GM19099 (cell line): ENCODE measurements around the gene SLC12A3.

Experiments used
- POLR2A ChIP-seq: IDR thresholded peaks from 3 replicates; pipeline ENCODE4 v1.6.1; 2011; ENCODE audit warnings: low read depth; ENCODE audit not compliant: insufficient read length; ENCODE audit errors: extremely low read depth

Gene SLC12A3

DNA sequence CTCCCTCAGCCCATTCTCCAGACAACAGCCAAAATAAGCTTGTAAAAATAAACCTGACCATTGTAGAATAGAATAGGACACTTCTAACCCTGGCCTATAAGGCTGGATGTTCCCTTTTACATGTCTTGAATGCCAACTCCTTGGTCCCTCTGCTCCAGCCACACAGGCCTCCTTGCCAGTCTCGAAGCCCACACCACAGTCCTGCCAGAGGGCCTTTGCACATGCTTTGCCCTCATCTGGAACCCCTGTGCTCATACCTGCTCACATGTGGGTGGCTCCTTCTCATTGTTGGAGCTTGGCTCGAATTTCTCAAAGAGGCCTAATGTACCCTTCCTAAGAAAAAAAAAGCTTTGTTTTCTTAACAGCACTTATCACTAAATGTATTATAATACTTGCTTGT, 5.4 kb upstream of the SLC12A3 start:
- no peak for TF ChIP-seq POLR2A

DNA sequence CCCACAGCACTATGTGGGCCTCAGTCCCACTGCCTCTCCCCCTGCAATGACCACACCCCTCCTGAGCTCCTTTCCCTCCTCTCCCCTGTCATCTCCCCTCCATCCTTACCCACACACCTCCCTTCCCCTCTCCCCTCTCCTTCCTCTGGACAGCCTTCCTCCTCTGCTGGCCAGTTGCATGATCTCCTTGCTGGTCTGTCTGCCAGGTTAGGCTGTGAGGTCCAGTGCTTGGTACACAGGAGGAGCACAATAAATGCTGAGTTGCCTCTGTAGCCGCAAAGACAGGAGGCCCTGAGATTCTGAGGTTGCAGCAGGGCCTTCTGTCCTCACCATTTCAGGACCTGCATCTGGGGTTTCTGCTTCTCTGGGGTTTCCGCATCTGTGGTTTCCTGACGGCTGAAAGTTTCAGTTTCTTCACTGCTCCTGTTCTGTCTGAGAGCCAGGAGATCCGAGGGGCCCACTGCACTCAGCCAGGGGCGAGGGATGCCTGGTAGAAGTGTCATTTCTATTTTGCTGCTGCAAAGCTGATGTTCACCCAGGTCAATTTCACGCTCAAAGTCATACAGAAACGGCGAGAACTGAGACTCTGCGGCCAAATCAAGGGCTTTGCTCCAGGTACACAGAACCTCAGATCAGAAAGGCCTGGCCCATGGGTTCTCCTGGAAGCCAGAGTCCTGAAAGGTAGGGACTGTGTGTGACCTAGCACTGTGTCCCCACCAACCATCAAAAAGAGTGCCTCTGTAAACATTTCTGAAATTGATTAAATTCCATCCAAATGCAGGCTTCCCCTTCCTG, 4.6 kb upstream of the SLC12A3 start:
- TF ChIP-seq POLR2A, result no peak

DNA sequence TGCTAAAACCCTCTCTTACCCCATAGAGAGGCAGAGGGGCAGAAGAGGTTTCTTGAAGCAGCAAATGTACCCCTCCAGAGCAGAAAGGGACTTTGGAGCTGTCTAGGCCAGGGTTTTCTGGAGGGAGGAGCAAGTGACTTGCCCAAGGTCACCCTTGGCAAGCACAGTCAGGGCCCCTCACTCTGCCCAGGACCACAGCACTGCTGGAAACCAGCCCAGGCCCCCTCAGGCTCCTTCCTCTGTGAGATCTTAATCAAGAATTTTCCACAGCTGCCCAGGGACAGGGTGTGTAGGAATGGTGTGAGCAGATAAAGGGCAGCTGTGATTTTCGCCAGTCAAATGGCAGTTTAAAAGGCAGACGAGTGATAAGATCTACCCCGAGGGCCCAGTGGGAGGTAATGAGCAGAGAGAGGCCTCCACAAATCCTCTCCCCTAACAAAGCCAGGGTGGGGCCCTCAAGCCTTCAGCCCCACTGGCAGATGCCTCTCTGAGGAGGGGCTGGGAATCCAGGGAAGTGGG, 3.9 kb upstream of the SLC12A3 start:
- no peak for TF ChIP-seq POLR2A

DNA sequence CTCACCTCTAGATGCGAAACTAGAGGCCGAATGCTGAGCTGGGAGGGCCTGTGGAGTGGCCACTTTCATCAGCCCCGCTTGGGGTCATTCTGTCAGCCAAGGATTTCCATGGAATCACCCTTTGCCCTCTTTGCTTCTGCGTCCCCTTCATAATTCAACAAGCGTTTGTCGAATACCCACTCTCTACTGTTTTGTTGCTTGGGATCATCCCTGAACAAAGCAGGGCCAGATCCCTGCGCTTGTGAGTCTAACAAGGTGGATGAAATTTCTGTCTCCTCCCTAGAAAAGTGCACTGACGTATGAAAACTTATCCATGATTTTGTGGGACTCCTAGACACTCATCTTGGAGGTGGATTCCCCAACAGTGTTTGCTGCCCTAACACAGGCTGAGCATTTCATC, 3.3 kb upstream of the SLC12A3 start:
- TF ChIP-seq POLR2A, result no peak

DNA sequence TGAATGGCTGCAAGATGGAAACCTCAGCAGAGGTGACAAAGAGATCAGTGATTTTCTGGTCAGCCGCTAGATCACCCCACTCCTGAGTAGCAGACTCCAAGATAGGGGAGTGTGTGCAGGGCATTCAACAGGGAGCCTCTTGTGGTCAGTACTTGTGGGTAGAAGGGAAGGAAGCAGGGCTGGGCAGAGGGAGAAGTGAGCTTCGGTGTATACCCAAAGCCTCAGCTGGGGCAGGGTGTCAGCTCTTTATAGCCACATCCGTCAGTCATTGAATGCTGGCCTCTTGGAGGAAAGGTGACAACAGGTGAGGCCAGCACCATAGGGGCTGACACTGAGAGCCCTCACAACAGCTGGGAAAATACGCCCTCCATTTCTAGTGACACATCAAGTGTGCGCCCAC, 2.2 kb upstream of the SLC12A3 start:
- TF ChIP-seq POLR2A, result no peak

DNA sequence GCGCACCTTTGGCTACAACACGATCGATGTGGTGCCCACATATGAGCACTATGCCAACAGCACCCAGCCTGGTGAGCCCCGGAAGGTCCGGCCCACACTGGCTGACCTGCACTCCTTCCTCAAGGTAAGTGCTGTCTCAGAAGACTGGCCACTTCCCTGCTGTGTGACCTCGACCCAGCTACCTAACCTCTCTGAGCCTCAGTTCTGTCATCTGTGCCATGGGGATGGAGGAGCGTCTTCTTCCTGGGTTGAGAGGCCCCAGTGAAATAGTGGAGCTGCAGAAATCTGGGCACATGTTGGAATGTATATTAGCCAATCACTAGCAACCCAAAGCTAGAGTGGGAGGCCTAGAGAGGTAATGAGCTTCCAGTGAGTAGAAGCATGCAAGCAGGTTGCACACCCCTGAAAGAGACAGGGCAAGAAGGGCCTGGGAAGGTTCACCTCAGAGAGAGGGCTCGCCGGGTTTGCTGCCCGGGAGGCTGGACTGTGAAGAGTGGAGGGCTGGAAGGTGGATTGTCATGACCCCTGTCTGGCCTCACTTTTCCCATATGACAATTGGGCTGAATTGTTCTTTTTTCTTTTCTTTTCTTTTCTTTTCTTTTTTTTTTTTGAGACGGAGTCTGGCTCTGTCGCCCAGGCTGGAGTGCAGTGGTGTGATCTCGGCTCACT, 521 bp downstream of the SLC12A3 start:
- TF ChIP-seq POLR2A, result no peak

DNA sequence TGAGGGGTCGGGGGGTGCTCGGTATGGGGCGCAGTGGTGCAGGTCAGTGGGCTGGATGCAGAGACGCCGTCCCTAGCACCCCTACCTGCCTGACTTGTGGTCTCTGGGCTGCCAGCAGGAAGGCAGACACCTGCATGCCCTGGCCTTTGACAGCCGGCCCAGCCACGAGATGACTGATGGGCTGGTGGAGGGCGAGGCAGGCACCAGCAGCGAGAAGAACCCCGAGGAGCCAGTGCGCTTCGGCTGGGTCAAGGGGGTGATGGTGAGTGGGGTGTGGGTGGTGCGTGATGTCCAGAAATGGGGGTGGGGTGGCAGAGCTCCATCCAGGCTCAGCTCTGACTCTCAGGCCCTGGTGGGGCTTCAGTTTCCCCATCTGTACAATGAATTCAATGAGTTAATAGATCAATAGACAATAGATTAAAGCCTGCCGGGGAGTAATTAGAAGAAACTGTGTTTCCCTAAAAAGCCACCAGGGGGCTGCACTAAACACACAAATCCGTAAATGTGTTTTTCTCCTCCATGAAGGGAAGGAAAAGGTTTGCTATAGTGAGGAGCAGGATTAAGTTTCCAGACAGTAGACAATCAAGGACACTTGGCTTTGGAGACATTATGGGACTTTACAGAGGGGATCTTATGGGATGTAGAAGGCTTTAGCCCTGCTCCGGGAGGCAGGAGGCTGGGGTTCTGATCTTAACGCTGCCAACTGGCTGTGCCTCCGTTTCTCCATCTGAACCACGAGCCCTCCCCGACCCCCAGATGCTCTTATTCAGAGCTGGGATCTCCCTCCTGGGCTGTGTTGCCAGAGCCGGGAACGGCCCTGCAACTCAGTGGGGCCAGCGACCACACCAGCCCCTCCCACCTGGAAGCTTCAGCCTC, 2.2 kb downstream of the SLC12A3 start:
- no peak for TF ChIP-seq POLR2A

DNA sequence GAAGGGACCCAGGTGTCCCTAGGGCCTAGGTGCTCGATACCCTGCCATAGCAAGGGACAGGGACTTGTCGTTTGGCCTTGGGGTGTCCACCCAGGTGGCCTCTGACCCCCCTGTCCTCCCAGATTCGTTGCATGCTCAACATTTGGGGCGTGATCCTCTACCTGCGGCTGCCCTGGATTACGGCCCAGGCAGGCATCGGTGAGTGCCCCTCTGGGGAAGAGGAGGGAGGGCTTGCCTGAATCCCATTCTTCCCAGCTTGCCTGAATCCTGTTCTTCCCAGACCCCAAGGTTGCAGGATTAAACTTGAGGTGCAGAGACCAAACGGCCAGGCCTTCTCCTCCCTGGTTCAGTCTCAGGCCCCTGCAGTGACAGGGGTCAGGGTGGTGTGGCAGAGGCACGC, 3.2 kb downstream of the SLC12A3 start:
- no peak for TF ChIP-seq POLR2A

DNA sequence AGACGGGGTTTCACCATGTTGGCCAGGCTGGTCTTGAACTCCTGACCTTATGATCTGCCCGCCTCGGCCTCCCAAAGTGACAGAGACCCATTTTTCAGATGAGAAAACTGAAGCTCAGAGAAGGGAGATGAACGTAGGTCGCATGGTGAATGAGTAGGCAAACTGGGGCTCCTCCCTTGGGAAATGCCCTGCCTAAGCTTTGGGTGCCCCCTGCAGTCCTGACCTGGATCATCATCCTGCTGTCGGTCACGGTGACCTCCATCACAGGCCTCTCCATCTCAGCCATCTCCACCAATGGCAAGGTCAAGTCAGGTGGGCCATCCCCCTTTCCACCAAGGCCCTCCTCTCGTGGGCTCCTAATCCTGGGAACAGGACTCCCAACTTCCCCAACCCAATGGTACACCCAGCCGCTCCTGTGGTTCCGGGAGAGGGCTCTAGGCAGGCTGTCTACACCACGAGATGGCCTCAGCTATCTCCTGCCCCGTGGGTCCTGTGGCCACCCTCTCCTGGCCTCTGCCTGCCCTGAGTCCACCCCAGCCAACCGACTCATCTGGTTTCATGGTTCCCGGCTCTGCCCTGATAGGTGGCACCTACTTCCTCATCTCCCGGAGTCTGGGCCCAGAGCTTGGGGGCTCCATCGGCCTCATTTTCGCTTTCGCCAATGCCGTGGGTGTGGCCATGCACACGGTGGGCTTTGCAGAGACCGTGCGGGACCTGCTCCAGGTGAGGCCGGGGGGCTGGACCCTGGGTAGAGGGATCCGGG, 4.7 kb downstream of the SLC12A3 start:
- TF ChIP-seq POLR2A, result no peak

DNA sequence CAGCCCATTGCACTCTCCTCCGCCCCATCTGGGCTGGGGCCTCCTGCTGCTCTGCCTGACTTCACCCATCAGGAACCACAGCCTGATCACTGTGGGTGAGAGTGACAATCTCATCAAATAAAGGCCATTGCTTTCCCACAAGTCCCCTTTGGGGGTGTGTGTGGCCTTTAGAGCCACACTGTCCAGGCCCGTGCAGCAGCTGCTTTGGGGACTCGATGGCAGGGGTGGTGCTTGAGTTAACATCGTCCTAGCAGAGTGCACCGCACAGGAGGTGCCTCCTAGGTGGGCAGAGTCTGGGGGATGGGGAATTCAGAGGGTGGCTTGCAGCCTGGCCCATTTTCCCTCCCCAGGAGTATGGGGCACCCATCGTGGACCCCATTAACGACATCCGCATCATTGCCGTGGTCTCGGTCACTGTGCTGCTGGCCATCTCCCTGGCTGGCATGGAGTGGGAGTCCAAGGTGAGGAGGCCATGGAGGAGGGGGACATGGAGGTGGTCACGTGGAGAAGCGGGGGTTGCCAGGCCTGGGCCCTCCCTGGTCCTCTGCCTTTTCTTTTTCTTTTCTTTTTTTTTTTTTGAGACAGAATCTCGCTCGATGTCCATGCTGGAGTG, 5.4 kb downstream of the SLC12A3 start:
- TF ChIP-seq POLR2A, result no peak

DNA sequence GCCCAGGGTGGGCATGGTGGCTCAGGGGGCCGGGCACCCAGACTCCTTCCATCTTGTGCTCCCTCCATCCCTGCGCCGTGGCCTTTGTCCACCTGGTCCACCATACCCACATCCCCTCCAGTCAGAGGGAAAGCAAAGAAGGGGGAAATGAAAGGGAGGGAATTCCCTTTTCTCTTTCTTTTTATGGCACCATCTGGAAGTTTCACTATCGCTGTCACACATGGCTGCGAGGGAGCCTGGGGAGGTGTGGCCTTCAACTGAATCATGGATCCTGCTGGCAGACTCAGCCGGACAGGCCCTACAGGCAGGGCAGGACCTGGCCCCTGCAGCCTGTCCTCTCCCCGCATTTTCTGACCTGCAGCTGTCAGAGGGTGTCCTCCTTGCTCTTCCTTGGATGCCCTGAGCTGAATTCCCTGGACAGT, 6.2 kb downstream of the SLC12A3 start:
- TF ChIP-seq POLR2A, result no peak

DNA sequence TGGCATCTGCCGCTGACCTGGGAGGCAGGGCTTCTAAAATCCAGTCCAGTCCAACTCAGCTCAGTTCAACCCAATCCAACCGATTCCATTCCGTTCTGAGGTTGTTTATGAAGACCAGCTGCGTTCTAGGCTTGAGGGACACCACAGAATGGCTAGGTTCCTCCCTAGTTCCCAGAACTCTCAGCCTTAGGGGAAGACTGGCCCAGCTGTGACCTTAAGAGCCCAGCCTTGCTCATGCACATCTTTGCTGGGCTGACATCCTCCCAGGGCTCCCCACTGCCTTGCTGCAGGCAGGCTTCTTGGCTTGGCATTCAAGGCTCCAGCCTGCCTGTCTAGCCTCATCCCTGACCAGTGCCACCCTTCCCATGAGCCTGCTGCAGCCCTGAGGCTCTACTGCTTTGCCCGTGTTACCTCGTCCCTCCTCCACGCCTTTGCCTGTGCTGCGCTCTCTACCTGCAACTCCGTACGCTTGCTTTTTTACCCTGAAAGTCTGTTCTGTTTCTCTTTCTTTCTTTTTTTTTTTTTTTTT, 7.9 kb downstream of the SLC12A3 start:
- no peak for TF ChIP-seq POLR2A

DNA sequence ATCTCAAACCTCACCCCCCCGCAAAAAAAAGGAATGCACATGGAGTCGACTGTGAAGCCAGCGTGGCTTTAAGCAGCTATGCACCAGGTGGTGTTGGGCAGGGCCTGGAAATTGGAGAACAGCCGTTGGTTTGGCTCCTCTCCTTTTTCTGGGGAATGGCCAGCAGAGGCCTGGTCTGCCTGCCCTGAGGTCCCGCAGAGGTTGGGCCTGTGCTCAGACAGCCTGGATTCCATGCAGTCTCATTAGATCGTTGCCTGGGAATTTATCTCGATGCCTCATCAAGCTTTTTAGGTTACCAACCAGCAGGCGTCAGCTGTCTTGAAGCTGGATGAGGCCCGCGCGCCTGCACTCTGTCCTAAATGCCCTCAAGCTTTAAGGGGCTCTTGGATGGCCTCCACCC, 9.8 kb downstream of the SLC12A3 start:
- TF ChIP-seq POLR2A, result no peak

DNA sequence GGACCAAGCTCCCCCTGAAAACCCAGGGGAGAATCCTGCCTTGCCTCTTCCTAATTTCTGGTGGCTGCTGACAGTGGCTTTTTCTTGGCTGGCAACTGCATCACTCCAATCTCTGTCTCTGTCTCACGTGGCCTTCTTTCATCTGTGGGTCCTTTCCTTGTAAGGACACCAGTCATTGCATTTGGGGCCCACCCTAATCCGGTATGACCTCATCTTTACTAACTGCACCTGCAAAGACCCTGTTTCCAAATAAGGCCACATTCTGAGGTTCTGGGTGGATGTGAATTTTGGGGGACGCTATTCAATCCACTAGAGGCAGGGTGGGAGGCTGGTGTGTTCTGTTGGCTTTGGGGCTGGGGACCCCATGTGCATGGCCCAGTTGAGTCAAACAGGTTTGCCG, 11.0 kb downstream of the SLC12A3 start:
- no peak for TF ChIP-seq POLR2A
